SK-N-DZ (cell line): ENCODE measurements around the gene CRTC3.
"Not testable (repeated sequence)": the region's sequence is repeated elsewhere in the genome, so short reads cannot be mapped to it uniquely, and the experiment has no call there.

Experiments used
- DNase-seq: peaks from one replicate; pipeline ENCODE4 v3.0.0-alpha.2; 2015; ENCODE audit warnings: low spot score

Gene CRTC3

DNA sequence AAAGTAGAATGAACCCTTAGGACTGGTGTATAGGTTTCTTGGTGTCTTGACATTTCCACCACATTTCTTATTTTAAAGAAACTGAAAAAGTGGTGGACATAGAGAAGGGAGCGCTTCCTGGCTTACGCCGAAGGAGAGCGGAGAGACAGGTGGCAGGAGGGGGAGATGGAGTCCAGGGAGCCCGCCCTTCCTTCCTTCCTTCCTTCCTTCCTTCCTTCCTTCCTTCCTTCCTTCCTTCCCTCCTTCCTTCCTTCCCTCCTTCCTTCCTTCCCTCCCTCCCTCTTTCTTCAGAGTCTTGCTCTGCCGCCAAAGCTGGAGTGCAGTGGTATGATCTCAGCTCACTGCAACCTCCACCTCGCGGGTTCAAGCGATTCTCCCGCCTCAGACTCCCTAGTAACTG, 143.6 kb downstream of the CRTC3 start:
- DNase-seq, result not testable (repeated sequence)

DNA sequence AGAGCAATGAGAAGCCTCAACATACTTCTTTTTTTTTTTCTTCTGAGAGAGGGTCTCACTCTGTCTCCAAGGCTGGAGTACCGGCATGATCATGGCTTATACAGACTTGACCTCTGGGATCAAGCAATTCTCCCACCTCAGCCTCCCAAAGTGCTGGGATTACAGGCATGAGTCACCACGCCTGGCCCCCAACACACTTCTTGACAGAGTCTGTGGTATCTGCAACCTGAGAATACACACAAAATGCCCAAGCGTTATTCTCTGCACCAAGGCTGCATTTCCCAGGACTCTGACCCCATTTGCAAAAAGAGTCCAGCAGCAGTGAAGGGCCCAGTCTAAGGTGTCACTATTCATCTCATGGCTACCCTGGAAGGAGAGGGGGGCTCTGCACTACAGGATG, 144.8 kb downstream of the CRTC3 start:
- DNase-seq, result no peak

DNA sequence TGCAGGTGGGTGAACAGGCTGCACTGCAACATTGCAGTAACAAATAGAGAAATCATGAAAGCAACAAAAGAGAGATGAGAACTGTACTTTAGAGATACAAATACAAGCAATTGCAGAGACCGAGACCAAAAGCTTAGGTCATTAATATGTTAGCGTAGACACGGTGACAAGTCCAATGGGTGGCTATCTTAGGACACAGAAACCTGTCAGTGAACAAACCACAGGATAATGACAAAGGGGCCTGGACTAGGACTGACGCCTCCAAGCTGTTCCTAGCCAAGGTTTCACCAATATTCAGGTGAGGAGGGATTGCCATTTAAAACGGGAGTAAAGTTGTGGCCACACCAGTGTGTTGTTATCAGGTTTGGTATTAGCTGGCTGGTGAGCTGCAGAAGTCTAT, 145.7 kb downstream of the CRTC3 start:
- DNase-seq, result no peak

DNA sequence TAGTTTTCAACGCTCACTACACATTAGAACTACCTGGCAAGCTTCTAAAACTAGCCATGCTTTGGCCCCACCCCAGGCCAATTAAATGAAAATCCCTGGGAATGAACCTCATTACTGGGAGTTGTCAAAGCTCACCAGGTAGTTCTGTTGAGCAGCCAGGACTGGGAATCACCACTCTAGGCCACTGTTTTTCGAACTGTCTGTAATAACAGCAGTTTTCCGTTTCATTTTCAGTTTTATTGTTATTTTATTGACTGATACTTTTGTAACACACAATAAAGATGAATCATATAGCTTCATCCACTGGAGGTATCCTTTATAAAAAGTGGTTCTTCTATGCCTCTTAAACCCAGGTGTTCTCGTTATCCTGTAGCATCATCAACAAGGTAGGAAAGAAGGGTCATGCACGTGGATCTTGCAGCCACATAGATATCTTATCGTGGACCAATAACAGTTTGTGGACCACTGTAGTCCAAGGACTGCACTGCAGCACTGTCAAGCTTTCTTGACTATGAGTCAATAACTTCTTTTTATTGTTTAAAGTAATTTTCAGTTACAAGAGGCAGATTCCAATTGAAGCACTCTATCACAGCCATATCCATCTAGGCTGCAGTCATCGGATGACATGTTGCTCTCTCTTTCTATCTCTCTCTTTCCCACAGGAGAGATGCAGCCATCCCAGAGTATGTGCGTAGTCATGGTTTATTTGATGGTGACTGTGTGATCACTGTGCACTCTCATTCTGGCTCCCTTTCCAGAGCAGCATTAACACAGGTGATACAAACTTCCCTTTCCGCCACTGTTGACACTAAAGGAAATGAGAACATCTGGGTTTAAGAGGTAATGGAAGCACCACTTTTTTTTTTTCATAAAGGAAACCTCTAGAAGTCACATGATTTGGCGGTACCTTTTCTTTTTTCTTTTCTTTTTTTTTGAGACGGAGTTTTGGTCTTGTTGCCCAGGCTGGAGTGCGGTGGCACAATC, 148.4 kb downstream of the CRTC3 start:
- DNase-seq, result no peak

DNA sequence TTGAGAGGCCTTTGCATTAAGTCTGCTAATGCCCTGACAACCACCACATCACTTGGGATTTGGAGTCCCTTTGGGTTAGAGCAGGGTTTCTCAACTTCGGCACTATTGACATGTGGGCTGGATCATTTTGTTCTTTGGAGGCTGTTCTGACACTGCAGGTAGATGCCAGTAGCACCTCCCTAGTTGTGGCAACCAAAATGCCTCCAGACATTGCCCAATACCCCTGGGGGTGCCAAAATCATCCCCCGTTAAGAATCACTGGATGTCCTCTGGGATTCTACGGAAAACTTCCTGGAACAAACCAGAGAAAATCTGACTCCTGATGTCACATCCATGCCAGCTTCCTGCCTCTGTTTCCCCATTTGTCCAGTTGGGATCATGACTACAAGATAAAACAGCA, 150.2 kb downstream of the CRTC3 start:
- no peak for DNase-seq

DNA sequence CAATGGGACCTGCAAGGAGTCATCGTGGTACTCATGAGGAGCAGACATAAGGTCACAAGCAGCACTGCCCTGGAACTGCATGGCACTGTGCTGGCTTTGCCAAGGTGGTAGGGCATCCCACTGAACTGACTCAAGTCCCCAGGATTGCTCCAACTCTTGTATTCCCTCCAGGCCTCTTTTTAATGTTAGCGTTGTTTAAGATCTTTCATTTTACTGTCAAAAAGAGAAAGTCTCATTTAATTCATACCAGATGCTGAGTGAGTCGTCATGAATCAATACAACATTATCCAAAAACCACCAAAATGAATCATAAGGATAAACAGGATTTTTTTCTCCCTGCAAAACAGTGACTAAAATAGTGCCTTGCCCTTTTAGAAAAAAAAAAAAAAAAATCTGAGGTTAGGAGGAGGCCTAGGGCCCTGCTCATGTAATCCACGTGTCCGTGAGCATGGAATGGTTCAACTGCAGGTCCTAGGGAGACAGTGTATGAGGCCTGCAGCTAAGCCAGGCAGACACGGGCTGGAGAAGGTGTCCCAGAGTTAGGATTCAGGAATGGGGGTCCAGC, 150.7 kb downstream of the CRTC3 start:
- DNase-seq, result no peak

DNA sequence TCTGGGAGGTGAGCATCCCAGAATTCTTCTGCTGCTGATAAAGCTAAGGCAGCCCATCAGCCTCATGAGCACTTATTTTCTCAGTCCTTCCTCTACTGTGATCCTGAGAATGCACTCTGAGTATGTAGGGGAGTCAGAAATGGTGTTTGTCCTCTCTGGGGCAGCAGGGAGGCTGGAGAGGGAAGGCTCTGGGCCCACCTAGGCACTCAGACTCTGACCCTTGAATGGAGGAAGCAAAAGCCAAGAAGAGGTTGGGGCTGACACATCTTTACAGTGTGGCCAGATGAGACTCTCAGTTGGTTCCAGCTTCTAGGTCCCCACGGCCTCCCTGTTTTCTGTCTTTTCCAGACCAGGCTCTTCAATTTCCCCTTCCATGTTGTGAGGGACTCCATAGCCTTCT, 151.3 kb downstream of the CRTC3 start:
- no peak for DNase-seq

DNA sequence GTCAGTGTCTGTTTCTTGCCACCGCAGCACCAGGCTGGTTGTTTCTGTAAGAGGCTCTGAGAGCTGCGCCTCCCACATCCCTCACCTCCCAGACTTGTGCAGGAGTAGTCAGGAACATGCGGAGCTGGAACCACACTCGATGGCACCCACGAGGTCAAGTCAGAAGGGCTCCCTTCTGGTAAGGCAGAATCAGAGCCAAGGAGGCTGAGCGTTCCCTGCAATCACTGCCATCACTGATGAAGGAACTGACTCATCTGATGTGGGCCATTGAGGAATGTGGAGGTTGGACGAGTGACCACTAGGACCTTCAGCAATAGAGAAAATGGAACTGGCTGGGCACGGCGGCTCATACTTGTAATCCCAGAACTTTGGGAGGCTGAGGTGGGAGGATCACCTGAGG, 151.8 kb downstream of the CRTC3 start:
- DNase-seq, result no peak

DNA sequence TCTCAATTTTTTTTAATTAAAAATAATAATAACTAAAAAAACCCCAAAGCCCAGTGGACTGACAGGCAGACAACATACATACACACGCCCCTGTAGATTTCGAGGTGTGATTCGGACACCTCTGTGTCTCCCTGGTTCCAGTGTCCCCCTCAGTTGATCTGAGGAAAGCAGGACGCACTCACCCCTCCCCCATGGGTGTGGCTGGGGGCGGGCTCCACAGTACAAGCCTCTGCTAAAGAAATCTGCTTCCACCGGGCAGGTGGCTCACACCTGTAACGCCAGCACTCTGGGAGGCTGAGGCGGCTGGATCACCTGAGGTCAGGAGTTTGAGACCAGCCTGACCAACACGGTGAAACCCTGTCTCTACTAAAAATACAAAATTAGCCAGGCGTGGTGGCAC, 153.6 kb downstream of the CRTC3 start:
- DNase-seq, result no peak

DNA sequence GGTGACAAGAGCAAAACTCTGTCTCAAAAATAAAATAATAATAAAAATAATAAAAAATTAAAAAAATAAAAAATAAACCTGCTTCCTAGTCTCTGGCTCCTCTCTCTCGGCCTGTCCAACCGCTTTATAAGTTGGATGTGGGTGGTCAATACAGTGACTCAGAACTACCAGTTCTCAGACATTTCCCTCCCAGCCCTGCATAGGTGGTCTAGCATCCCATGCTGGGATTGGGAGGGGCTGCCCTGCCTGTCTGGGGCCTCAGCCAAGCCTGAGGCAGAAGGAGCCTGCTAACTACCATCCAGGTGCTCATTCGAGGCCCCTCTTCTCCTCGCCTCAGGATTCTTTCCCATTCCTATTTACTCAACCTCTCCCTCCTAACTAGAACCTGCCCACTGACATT, 154.2 kb downstream of the CRTC3 start:
- no peak for DNase-seq

DNA sequence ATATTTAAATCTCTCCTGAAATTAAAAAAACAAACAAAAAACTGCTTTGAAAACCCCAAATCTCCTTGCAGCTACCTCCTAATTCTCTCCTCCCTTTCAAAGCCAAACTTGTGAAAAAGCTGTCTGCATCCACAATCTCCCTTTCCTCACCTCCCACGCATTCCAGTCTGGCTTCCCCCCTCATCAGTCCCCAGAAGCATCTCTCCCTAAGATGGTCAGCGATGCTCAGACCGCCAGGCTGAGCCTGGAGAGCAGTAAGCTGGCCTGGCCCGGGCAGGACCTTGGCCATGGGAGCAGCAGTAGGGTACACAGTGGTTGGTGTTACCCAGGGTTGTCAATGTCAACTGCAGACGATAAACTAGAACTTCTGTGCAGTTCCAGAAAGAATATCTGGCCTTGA, 154.6 kb downstream of the CRTC3 start:
- DNase-seq, result no peak

DNA sequence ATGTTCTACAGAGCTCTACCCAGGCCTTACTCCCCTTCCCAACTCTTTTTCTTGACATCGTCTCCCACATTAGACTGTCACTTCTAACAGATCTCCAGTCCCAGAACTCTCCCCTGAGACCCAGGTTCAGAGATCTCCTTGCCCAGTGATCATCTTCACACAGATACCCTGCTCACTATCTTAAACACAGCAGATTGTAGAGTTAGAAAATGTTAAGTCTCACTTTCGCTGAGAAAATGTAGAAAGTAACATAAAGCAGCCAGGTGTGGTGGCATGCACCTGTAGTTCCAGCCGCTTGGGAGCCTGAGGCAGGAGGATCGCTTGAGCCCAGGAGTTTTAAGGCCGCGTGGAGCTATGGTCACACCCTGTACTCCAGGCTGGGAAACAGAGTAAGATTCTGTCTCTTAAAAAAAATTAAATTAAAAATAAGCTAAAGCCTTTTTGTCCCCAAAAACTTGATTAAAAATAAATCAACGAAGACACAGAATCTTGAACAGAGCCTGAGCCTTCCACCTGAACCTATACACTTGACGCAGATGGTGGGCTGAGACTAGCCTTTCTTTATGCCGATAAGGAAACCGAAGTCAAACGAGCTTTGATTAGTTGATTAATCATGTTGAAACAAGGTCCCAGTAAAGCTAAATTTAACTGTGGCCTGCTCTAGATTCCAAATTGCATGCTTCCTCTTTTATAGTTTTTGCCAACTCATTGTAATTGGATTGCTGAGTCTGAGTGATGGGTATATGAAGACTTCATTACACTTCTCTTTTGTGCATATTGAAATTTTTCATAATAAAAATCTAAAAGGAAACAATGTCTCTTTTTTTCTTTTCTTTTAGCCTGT, 156.1 kb downstream of the CRTC3 start:
- DNase-seq, result no peak

DNA sequence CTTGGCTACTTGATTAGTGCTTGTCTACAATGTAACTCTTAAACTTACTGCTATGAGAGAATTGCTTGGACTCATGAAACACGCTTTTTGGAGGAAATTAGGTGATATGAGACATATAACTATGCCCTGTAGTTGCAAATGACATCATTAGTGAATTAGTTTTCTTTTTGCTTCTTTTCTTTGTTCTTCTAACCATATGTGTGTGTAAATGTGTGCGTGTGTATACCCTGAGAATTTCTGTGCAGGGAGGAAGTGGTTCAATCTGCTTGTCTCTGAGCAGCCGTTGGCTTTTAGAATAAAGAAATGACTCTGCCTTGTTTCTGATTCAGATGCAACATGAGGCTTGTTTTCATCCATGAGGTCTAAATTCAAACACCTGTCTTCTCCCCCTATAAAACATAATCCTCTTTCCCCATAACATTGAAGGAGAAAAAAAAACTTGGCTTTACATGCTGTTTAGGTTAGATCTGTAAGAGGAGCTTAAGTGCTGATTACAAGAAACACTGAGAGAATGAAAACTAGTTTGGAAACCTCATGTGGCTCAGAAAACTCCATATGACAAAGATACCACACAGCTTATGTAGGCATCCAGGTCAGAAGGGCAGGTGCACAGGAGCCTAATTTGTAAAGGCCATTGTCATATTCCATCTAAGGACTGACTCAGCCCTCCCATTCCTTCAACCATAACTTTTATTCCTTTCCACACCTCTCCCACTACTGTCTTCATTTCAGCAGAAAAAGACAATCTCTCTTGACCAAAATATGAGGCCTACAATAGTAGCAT, 156.9 kb downstream of the CRTC3 start:
- no peak for DNase-seq

DNA sequence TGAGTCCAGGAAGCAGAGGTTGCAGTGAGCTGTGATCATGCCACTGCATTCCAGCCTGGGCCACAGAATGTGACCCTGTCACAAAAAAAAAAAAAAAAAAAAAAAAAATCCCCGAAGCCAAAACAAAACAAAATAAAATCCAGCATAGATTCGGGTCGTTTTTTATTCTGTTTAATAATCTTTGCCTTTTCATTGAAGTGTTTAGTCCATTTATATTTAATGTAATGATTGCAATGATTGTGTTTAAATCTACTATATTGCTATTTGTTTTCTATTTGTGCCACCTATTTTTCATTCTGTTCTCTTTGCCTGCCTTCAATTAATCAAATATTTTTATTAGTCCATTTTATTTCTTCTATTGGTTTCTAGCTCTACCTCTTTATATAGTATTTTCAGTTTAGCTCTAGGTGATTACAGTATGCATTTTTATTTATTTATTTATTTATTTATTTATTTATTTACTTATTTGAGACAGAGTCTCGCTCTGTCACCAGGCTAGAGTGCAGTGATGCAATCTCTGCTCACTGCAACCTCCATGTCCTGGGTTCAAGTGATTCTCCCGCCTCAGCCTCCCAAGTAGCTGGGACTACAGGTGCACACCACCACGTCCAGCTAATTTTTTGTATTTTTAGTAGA, 159.7 kb downstream of the CRTC3 start:
- DNase-seq, result not testable (repeated sequence)

DNA sequence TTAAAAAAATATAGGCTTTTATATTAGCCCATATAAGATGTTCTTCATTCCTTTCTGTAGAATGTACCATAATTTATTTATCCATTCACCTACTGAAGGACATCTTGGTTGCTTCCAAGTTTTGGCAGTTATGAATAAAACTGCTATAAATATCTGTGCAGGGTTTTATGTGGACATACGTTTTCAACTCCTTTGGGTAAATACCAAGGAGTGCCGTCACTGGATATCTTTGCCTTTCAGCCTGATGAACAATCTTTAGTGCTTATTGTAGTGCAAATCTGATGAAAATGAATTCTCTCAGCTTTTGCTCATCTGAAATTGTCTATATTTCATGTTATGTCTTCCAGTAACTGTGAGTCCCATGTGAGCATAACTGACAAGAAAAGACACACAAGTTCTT, 160.9 kb downstream of the CRTC3 start:
- DNase-seq, result no peak

DNA sequence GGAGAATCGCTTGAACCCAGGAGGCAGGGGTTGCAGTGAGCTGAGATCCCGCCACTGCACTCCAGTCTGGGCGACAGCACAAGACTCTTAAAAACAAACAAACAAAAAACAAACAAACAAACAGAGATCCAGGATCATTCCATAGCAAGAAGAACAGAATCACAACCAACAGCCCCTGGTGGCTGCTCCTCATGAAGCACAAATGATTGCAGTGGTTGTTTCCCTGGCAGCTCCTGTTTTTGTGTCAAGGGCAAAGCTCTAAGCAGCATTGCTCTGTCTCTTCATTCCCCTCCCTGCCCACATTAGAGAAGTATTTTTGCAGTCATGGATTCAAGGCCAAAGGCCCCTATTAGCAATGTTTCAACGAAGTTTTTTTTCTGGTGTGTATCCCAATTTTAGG, 161.6 kb downstream of the CRTC3 start:
- no peak for DNase-seq

DNA sequence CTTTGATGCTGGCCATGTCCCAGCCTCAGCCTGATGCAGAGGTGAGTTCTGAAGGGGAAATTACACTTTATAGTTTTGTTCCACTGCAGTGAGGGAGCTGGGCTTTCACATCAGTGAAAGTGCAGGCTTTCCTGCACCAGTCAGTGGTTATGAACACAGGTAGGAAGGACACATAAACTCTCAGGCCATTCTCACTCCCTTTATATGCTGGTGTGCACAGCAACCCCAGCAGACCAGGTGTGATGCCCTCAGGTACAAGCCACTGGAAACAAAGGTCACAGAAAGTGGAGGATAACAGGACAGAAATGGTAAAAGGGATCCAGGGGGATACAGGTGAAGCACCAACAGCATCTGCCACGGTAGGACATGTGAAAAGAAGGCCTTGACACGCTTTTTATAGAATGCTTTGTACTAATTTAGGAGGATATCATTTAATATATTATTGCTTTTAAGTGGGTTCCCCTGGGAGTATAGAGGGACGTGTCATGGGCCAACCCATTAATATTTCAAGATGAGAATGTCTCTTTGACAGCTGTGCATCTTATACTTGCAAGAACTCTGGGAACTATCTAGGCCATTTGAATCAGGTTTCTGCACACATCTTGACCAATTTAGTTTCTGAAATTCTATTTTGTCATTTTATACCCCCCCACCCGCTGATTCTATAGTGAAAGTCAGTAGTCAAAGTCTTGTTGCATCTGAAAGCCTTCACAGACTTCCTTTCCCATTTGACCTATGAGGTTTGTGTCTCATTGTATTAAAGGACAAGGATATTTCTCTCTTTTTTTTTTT, 162.5 kb downstream of the CRTC3 start:
- DNase-seq, result no peak
